Kidney epithelial cell (primary cell): ENCODE data around the gene KCNA2. TPM values are rescaled to one million over a fixed set of nuclear protein-coding genes. Genes with fewer than 3 reads are reported as not detected.
A peak's percentile ranks its signal among the peaks of the same experiment; 100 is the strongest.

Experiments used
- DNase-seq: peaks from one replicate; pipeline ENCODE4 v3.0.0-alpha.2; 2010; ENCODE audit warnings: low read depth
- H3K27me3 ChIP-seq: 2 replicates; pipeline ENCODE4 v1.6.0; 2011; ENCODE audit warnings: low read length; ENCODE audit not compliant: control insufficient read depth, insufficient read depth
- H3K36me3 ChIP-seq: 2 replicates; pipeline ENCODE4 v1.5.1; 2011; ENCODE audit warnings: low read length; ENCODE audit not compliant: control insufficient read depth, insufficient read depth
- H3K4me3 ChIP-seq: 2 replicates; pipeline ENCODE4 v1.5.1; 2011; ENCODE audit warnings: low read depth, mild to moderate bottlenecking, control low read depth, low read length
- total RNA-seq: library from RNA; depleted of rRNA; stranded (reverse); fragments of >200 nt; gene quantifications from 2 replicates; pipeline ENCODE4 v1.2.3, GENCODE V29; 2015
- TF ChIP-seq, protein P1 (sequence below): IDR thresholded peaks from 2 replicates; pipeline ENCODE4 v1.5.1; 2011; ENCODE audit warnings: mild to moderate bottlenecking, moderate library complexity, low read length, control low read depth, inconsistent platforms; ENCODE audit not compliant: insufficient read depth, poor library complexity, severe bottlenecking

KCNA2 gene
- total RNA-seq, 1 donor from 2014 or later: not detected

DNA sequence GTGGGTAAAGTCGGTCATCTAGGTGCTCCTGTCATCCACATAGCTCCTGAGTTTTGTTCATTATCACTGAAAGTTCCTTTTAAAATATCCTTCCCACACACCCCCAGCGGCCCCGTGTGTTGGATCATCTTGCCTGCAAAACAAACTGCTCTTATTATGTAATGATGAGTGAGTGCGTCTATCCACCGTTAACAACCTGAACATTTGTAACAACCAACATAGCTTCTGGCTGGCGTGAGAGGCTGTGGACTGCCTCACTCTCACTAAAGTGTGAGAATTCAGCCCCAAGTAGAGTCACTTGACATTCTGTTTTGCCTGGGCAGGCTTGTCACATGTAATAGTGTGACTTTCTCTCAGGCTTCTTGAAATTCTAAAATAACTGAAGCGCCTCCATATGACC is 14.5 kb upstream of the KCNA2 start:
- TF ChIP-seq, protein P1, sequence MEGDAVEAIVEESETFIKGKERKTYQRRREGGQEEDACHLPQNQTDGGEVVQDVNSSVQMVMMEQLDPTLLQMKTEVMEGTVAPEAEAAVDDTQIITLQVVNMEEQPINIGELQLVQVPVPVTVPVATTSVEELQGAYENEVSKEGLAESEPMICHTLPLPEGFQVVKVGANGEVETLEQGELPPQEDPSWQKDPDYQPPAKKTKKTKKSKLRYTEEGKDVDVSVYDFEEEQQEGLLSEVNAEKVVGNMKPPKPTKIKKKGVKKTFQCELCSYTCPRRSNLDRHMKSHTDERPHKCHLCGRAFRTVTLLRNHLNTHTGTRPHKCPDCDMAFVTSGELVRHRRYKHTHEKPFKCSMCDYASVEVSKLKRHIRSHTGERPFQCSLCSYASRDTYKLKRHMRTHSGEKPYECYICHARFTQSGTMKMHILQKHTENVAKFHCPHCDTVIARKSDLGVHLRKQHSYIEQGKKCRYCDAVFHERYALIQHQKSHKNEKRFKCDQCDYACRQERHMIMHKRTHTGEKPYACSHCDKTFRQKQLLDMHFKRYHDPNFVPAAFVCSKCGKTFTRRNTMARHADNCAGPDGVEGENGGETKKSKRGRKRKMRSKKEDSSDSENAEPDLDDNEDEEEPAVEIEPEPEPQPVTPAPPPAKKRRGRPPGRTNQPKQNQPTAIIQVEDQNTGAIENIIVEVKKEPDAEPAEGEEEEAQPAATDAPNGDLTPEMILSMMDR: no peak
- Histone ChIP-seq H3K4me3 (no peak overlapping the region), H3K27me3 (peaks cover 23% of the 10 kb centered on the region), H3K36me3 (no peaks in the 10 kb centered on the region)
- no peak for DNase-seq

DNA sequence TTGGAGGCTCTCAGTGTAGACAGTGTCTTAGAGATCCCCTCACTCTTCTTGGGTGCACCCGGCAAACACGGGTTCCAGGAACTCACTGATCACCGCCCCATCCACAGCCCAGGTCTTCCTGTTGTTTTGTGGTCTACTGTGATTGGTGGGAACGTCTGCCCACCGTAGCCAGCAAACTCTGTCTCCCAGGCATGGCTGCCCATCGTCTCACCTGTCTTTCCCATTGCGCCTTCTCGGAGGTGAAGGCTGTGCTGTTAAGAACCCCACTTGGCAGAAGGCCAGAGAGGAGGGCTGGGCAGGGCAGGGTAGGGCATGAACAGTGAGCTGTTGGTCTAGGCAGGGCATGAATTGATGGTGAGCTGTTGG is 14.1 kb upstream of the KCNA2 start:
- DNase-seq: no peak
- TF ChIP-seq, protein P1: no peak
- Histone ChIP-seq H3K27me3 (peaks cover 23% of the 10 kb centered on the region), H3K4me3 (no peak overlapping the region), H3K36me3 (no peaks in the 10 kb centered on the region)

DNA sequence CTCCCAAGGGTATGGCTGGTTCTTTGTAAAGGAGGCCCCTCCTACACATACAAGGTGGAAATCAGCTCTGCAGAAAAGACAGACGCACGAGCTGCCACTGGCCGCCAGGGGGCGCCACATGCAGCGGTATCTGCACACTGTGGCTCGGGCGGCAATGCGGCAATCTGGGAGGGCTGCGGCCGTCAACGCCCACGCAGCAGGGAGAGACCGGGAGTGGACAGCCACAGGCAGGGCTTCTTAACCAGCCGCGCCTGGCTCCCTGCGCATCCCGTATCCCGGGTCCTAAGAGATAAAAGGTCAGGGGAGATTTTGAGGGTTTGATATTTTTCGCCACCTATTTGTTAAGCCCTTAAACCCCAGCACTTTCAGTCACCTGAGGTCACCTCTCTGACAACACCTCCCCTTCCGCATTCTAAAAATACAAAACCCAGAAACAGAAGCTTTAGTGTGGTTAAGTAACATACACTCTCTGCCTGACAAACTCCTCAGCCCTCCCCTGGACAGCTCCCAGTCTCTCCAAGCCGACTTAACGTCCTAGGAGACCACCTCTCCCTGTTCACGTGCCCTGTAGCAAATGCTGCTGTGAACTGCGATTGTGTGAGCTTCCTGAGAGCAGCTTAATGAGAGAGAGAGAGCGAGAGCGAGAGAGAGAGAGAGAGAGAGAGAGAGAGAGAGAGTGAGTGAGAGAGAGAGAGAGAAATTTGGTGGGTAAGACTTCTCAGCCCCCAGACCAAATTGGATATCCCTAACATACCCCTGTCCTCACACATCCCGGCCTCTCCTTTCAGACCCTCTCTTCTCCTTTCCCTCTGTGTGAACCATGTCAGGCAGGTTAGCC is 13.5 kb upstream of the KCNA2 start:
- H3K27me3 ChIP-seq: peaks cover 28% of the 10 kb centered on the region
- H3K36me3 ChIP-seq: no peaks in the 10 kb centered on the region
- peak; percentile 18 for DNase-seq
- no peak overlapping the region for H3K4me3 ChIP-seq
- TF ChIP-seq, protein P1: peak; percentile 91

DNA sequence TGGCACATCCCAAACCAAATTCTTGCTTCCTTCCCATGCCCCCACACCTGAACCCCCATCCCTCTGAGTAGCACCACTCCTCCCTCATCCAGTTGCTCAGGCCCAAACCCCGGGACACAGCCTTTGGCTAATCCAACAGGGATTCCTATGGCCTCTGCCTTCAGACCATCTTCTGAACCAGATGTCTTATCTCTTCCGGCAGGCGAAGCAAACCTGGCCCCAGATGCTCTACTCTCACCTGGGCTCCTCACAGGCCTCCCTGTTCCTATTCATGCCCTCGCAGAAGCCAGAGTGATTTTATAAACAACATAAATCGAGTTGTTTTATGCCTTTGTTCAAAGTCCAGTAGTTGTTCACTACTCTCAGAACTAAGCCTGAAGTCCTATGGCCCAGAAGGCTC is 12.5 kb upstream of the KCNA2 start:
- Histone ChIP-seq H3K4me3 (no peak overlapping the region), H3K36me3 (no peaks in the 10 kb centered on the region), H3K27me3 (peaks cover 29% of the 10 kb centered on the region)
- DNase-seq: no peak
- TF ChIP-seq, protein P1: no peak

DNA sequence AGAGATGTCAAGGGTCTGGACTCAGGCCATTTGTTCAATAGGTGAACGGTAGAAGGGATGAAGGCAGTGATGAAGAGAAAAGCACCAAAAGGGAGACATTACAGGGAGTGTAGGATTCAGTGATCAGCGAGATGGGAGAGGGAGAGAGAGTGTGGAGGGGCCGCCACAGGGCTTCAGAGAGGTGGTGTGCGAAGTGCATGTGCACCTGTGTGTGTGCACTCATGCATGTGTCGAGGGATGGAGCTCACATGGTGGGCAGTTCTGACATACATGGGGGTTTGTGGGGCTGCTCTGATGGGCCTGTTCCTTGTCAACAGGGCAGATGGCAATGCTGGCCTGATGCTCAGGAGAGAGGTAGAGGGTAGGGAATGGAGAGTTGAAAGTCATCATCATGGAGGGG is 11.4 kb upstream of the KCNA2 start:
- Histone ChIP-seq H3K4me3 (no peak overlapping the region), H3K36me3 (no peaks in the 10 kb centered on the region), H3K27me3 (peaks cover 29% of the 10 kb centered on the region)
- TF ChIP-seq, protein P1: no peak
- no peak for DNase-seq

DNA sequence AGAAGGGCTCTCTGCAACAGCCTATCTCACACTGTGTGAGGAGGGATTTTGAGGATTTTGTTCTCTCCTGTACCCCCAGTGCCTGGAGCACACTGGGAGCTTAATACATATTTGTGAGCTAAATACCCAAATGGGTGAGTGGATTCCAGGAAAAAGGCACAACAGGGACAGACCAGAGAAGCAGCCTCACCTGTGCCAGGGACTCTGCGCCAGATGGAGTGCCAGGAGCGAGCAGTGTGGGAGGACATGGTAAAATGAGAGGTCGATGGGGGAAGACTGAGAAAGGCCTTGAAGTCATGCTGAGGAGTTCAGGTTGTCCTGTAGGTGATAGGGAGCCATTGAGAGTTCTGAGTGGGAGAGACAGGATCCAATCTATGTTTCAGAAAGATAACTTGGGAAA is 11.0 kb upstream of the KCNA2 start:
- Histone ChIP-seq H3K27me3 (peaks cover 29% of the 10 kb centered on the region), H3K36me3 (no peaks in the 10 kb centered on the region), H3K4me3 (no peak overlapping the region)
- TF ChIP-seq, protein P1: no peak
- DNase-seq: no peak
